A549 (cell line): ENCODE measurements around the gene MAPK8IP3. TPM values are rescaled to one million over a fixed set of nuclear protein-coding genes. Genes with fewer than 3 reads are reported as not detected.
A peak's percentile ranks its signal among the peaks of the same experiment; 100 is the strongest.

Experiments
- ATAC-seq, 2 experiments: fragments of 200-7000 bp in 1 of 2; fragments of >200 bp in 1 of 2; cut with Nextera tagmentation in 1 of 2; cut with Tn5 transposase in 1 of 2; 3 replicates each; pipeline versions ENCODE4 v1.8.0 to v1.9.1; 2018 to 2020; ENCODE audit warnings: mild to moderate bottlenecking in 1 of 2, moderate library complexity in 1 of 2
- CTCF ChIA-PET: fragments of 300-600 bp; sonication (Branson Sonifier 250); formaldehyde crosslinking; extraction: SDS; loops from one replicate; lab custom pipeline; 2021; ENCODE audit warnings: antibody characterized with exemption, inconsistent platforms; lab: Yijun Ruan, JAX
- POLR2A ChIA-PET: fragments of 350-600 bp; formaldehyde crosslinking; extraction: SDS; loops from one replicate; lab custom pipeline; 2021; ENCODE audit warnings: antibody characterized with exemption, inconsistent platforms; lab: Yijun Ruan, JAX
- DNase-seq, 2 experiments: peaks; one replicate each; pipeline versions ENCODE4 v3.0.0 to v3.0.0-alpha.2; 2011 to 2016; ENCODE audit warnings: low read depth in 1 of 2, low spot score in 1 of 2
- FAIRE-seq: peaks from 2 replicates; lab custom pipeline; 2011; peaks lifted over from hg19 to GRCh38; lab: Jason Lieb, UNC
- H3K27ac ChIP-seq, 2 experiments: fragments of >200 bp; sonication (Bioruptor Twin); formaldehyde crosslinking; 3 replicates each; pipeline ENCODE4 v1.5.1; 2016 to 2017
- H3K4me1 ChIP-seq: fragments of >200 bp; sonication (Bioruptor Twin); formaldehyde crosslinking; 3 replicates; pipeline ENCODE4 v1.6.1; 2016
- H3K4me2 ChIP-seq: fragments of >200 bp; sonication (Bioruptor Twin); formaldehyde crosslinking; 3 replicates; pipeline ENCODE4 v1.6.1; 2016
- H3K4me3 ChIP-seq: fragments of >200 bp; sonication (Bioruptor Twin); formaldehyde crosslinking; 3 replicates; pipeline ENCODE4 v1.5.1; 2016
- H3K9me3 ChIP-seq: fragments of >200 bp; sonication (Bioruptor Twin); formaldehyde crosslinking; 3 replicates; pipeline ENCODE4 v1.6.1; 2016
- ATOH8 ChIP-seq: fragments of 250-450 bp; sonication (Bioruptor Pico); IDR thresholded peaks from 2 replicates; pipeline ENCODE4 v1.5.0; 2020; ENCODE audit warnings: low read depth, mild to moderate bottlenecking, moderate library complexity
- BHLHE40 ChIP-seq: IDR thresholded peaks from 2 replicates; pipeline ENCODE4 v1.6.1; 2012; ENCODE audit warnings: low read depth, low read length, inconsistent platforms
- CBX2 ChIP-seq: fragments of 200-600 bp; sonication (generic); IDR thresholded peaks from 2 replicates; pipeline ENCODE4 v1.6.1; 2016; ENCODE audit warnings: low read depth, mild to moderate bottlenecking, borderline replicate concordance
- CHD4 ChIP-seq: fragments of 200-600 bp; sonication (generic); IDR thresholded peaks from 2 replicates; pipeline ENCODE4 v1.6.1; 2016; ENCODE audit warnings: antibody characterized with exemption, mild to moderate bottlenecking, borderline replicate concordance
- CTCF ChIP-seq: fragments of >200 bp; sonication (Bioruptor Twin); formaldehyde crosslinking; IDR thresholded peaks from 3 replicates; pipeline ENCODE4 v1.5.1; 2016
- E2F6 ChIP-seq: IDR thresholded peaks from 2 replicates; pipeline ENCODE4 v1.6.1; 2012; ENCODE audit warnings: low read depth, borderline replicate concordance
- EHMT2 ChIP-seq: fragments of 200-600 bp; sonication (generic); IDR thresholded peaks from 2 replicates; pipeline ENCODE4 v1.6.1; 2016; ENCODE audit warnings: antibody characterized with exemption, low read depth, mild to moderate bottlenecking, moderate library complexity
- HDAC2 ChIP-seq: fragments of 200-600 bp; sonication (generic); IDR thresholded peaks from 2 replicates; pipeline ENCODE4 v1.6.1; 2016
- HES2 ChIP-seq: fragments of >200 bp; sonication (Bioruptor Twin); formaldehyde crosslinking; IDR thresholded peaks from 2 replicates; pipeline ENCODE4 v1.6.1; 2016
- JUNB ChIP-seq: fragments of >200 bp; sonication (Bioruptor Twin); formaldehyde crosslinking; IDR thresholded peaks from 2 replicates; pipeline ENCODE4 v1.6.1; 2016
- MAX ChIP-seq: IDR thresholded peaks from 2 replicates; pipeline ENCODE4 v1.6.1; 2012
- NPAS2 ChIP-seq: fragments of 250-450 bp; sonication (Bioruptor Pico); IDR thresholded peaks from 2 replicates; pipeline ENCODE4 v1.8.0; 2022; ENCODE audit warnings: mild to moderate bottlenecking, moderate library complexity, borderline replicate concordance
- NR3C1 ChIP-seq: fragments of >200 bp; sonication (Bioruptor Twin); formaldehyde crosslinking; IDR thresholded peaks from 3 replicates; pipeline ENCODE4 v1.6.1; 2017
- RAD21 ChIP-seq, 2 experiments: fragments of >200 bp in 1 of 2; sonication (Bioruptor Twin) in 1 of 2; formaldehyde crosslinking in 1 of 2; IDR thresholded peaks in 1 of 2; conservative IDR thresholded peaks in 1 of 2; 2 replicates in 1 of 2; 3 replicates in 1 of 2; pipeline ENCODE4 v1.6.1; 2012 to 2018; ENCODE audit warnings: inconsistent platforms in 1 of 2
- RNF2 ChIP-seq: fragments of 200-600 bp; sonication (generic); IDR thresholded peaks from 2 replicates; pipeline ENCODE4 v1.6.1; 2016; ENCODE audit warnings: low read depth, mild to moderate bottlenecking, antibody characterized with exemption, moderate library complexity, borderline replicate concordance
- SMC3 ChIP-seq: fragments of >200 bp; sonication (Bioruptor Twin); formaldehyde crosslinking; IDR thresholded peaks from 3 replicates; pipeline ENCODE4 v1.6.1; 2018; ENCODE audit warnings: inconsistent platforms
- SREBF2 ChIP-seq: fragments of 450-650 bp; IDR thresholded peaks from 2 replicates; pipeline ENCODE4 v1.6.1; 2014; ENCODE audit warnings: mild to moderate bottlenecking, moderate library complexity
- TFCP2L1 ChIP-seq: fragments of 250-450 bp; sonication (Bioruptor Pico); IDR thresholded peaks from 2 replicates; pipeline ENCODE4 v1.5.0; 2021; ENCODE audit warnings: mild to moderate bottlenecking
- TP53 ChIP-seq: fragments of 250-450 bp; sonication (Bioruptor Pico); IDR thresholded peaks from 2 replicates; pipeline ENCODE4 v1.5.0; 2021; ENCODE audit warnings: mild to moderate bottlenecking, moderate library complexity
- ZC3H11A ChIP-seq: fragments of 450-650 bp; IDR thresholded peaks from 2 replicates; pipeline ENCODE4 v1.6.1; 2014; ENCODE audit warnings: antibody characterized with exemption, mild to moderate bottlenecking
- ZFP36 ChIP-seq: fragments of 450-650 bp; IDR thresholded peaks from 2 replicates; pipeline ENCODE4 v1.6.1; 2014; ENCODE audit warnings: borderline replicate concordance; ENCODE audit not compliant: partially characterized antibody
- ZNF302 ChIP-seq: fragments of 250-450 bp; sonication (Bioruptor Pico); IDR thresholded peaks from 2 replicates; pipeline ENCODE4 v1.9.0; 2021; ENCODE audit warnings: inconsistent platforms, mild to moderate bottlenecking, moderate library complexity
- ZSCAN20 ChIP-seq: fragments of 250-450 bp; sonication (Bioruptor Pico); IDR thresholded peaks from 2 replicates; pipeline ENCODE4 v1.8.0; 2022; ENCODE audit warnings: mild to moderate bottlenecking, moderate library complexity
- WGBS: methylation state at CpG from one replicate; pipeline ENCODE4 v1.1.6; 2017; ENCODE audit errors: missing lambda C conversion rate; 5-methylcytosine and 5-hydroxymethylcytosine counted together
- polyA plus RNA-seq, 4 experiments: library from polyadenylated mRNA; depleted of rRNA in 3 of 4; stranded (reverse); fragments of >200 nt; fragmentation: RNase III in 1 of 4; extraction: RNeasy Plus Mini Kit Qiagen cat#74134 plus additional on column Dnase treatment in 1 of 4; gene quantifications; 2 replicates in 3 of 4; 3 replicates in 1 of 4; pipeline ENCODE4 v1.2.3, GENCODE V29; 2011 to 2017

MAPK8IP3 gene
- polyA plus RNA-seq, 2 of the 4 experiments (the other 2 are of a cell fraction): 12.0 to 53.3 TPM

- CTCF ChIA-PET: interaction anchor here (0.7 to 8.5 kb wide), 28 partner anchors 9 to 426 kb away, joined by 3 to 56 read pairs (median 4); partner anchors contain the start of genes EME2, IFT140, IGFALS and MAPK8IP3
Observed at GRCh38 chr16:1763521-1764511, 57.8 kb downstream of the MAPK8IP3 start.

GRCh38 chr16:1764971-1765370, 59.0 kb downstream of the MAPK8IP3 start:
- ATAC-seq: no peak
- no peak for FAIRE-seq
- Histone ChIP-seq H3K4me3 (no peak overlapping the region), H3K9me3 (no peaks in the 10 kb centered on the region), H3K27ac (no peak overlapping the region), H3K4me2 (no peak overlapping the region), H3K4me1 (peaks cover 6% of the 10 kb centered on the region)
- POLR2A ChIA-PET: interaction anchor here (1.9 kb wide), 1 partner anchor 59 kb away, joined by 6 read pairs; the partner anchor contains the start of gene MAPK8IP3
- WGBS: 96% methylated on average over 18 of the region's 21 CpGs
- DNase-seq: no peak
- CTCF ChIA-PET: interaction anchor here (0.6 to 8.5 kb wide), 18 partner anchors 10 to 427 kb away, joined by 3 to 56 read pairs (median 4); partner anchors contain the start of gene MAPK8IP3
- no peak for TF ChIP-seq NR3C1
- TF ChIP-seq BHLHE40: no peak
- no peak for TF ChIP-seq CHD4
- no peak for TF ChIP-seq E2F6

More at GRCh38 chr16:1763521-1764511, 57.8 kb downstream of the MAPK8IP3 start:
- H3K27ac ChIP-seq: no peak overlapping the region
- ATAC-seq: peak; percentile 10 to 65; a peak in 3 of 6 replicates
- POLR2A ChIA-PET: interaction anchor here (1.1 to 1.9 kb wide), 2 partner anchors 58 to 72 kb away, joined by 3 to 6 read pairs; partner anchors contain the start of gene MAPK8IP3
- H3K4me1 ChIP-seq: no peaks in the 10 kb centered on the region
- TF ChIP-seq MAX (0 out of 2 replicates have a peak, but pooled peaks have one; percentile 33), ZC3H11A (no peak), NPAS2 (CRISPR knock-in tag) (no peak), CTCF (peak; percentile 46), SMC3 (peak; percentile 49), RAD21 (conservative IDR thresholded peaks at IDR 0.05 in 1 of 2, IDR thresholded peaks at IDR 0.05 in 1 of 2) (peak; percentile 58 to 68; a peak in 4 of 5 replicates), ZNF302 (CRISPR knock-in tag) (no peak), ZSCAN20 (CRISPR knock-in tag) (no peak)
- no peaks in the 10 kb centered on the region for H3K9me3 ChIP-seq
- peak in 1 of 2 experiments; percentile 56 for DNase-seq
- no peak overlapping the region for H3K4me3 ChIP-seq
- no peak overlapping the region for H3K4me2 ChIP-seq
- WGBS: 85% methylated on average over 41 of the region's 81 CpGs
- FAIRE-seq: no peak

- Histone ChIP-seq H3K27ac (no peak overlapping the region), H3K4me2 (no peak overlapping the region), H3K9me3 (no peaks in the 10 kb centered on the region), H3K4me1 (peaks cover 14% of the 10 kb centered on the region), H3K4me3 (no peak overlapping the region)
- CTCF ChIA-PET: interaction anchor here (0.6 to 8.5 kb wide), 9 partner anchors 9 to 402 kb away, joined by 3 to 56 read pairs (median 13); partner anchors contain the start of gene MAPK8IP3
- ATAC-seq (no peak), FAIRE-seq (no peak), DNase-seq (no peak)
- POLR2A ChIA-PET: no interaction called here
- 93% methylated on average over 22 of the region's 22 CpGs for whole genome bisulfite sequencing
- TF ChIP-seq SREBF2 (no peak), TP53 (CRISPR knock-in tag) (no peak), NR3C1 (no peak), ATOH8 (CRISPR knock-in tag) (no peak), ZFP36 (no peak), EHMT2 (no peak), SMC3 (no peak), HES2 (no peak), MAX (no peak), TFCP2L1 (CRISPR knock-in tag) (no peak), ZSCAN20 (CRISPR knock-in tag) (no peak), CBX2 (no peak), JUNB (no peak), HDAC2 (no peak), RNF2 (no peak)
Observed at GRCh38 chr16:1765826-1766225, 59.8 kb downstream of the MAPK8IP3 start.
